CD4-positive, alpha-beta T cell treated with Interferon gamma for 1 hour (primary cell): ENCODE data around the gene BACE1.
"Not testable (repeated sequence)": the region's sequence is repeated elsewhere in the genome, so short reads cannot be mapped to it uniquely, and the experiment has no call there.

Experiments
- DNase-seq: peaks from one replicate; pipeline ENCODE4 v3.0.0-alpha.2; 2020

BACE1 gene

DNA sequence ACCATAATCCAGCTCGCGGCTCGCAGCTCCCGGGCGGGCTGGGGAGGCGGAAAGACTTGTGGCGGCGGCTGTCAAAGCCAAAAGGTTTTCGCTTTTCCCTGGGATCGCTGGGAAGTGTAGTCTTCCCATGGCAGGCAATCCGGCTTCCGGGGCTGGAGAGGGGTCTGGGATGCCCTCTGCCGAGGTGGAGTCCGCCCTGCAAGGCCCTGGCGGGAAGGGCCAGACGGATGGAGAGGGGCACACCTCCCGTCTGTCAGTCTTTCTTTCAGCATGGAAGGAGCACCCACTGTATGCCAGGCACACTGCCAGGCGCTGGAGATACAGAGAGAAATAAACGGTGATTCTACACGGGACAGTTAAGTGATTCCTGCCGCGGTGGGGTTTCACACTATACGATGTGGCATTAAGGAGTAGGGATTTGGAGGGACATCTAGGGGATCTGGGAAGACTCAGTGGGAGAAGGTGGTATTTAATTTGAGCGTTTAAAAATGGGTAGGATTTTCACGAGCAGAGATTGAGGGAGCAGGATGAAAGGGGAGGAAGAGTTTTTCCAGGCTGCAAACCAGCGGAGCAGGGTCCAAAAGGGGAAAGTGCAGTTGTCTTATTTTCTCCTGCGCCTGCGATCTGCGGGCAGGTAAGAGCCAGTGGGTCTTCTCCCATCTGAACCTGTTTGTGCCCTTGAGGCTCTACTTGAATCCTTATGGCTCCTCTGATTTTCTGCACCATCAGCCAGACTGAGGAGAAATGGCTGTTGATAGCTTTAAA lies at the start of gene BACE1:
BACE1 (minus strand) TSS at position 60 of the 765 bp plus-strand sequence. CDS start 461 bp downstream, outside the sequence.
- DNase-seq: no peak

DNA sequence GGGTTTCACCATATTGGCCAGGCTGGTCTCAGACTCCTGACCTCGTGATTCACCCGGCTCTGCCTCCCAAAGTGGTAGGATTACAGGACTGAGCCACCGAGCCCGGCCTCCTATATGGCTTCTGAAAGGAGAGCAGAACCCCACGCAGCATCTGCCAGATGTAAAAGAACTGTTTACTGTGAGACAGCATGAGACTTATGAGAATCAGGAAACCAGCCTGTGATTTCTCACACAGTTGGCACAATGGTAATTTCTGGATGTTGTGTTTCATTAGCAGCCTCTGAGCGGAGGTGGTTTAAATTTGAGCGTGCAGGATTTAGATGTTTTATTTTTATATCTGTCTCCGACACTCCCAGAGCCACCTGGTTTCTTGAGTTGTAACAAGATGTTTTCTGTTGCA lies 45.4 kb upstream of the BACE1 start:
- no peak for DNase-seq

DNA sequence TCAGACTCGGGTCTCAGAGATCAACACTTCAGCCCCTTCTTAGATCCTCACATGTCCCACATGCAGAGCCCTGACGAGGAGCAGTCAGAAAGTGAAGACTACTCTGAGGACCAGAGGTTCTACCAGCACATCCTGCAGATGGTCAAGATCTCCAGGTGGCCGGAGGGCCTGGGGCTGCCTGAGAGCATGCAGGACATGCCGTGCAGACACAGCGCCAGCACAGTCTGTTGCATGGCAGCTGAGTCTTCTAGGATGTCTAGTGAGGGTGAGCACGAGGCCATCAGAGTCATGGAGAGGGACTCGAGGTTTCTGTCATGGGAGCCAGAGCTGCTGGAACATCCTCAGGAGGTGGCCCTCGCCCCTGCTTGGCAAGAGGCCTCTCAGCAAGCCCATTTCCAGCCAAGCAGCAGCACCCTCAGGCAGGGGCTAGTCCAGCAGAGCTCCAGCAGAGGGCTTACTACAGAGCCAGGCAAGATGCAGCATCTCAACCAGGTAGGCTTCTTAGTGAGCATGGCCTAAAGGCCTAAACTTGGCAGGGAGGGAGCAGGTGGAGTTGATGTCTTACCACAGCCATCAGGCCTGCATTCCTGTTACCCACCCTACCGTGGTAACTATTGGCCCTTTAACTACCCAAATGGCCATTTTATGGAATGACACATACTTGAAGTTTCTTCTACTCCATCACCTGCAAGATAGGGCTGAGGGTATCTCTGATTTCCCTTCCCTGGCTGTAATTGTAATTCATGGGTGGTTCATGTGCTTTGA lies 40.3 kb upstream of the BACE1 start:
- DNase-seq: no peak

DNA sequence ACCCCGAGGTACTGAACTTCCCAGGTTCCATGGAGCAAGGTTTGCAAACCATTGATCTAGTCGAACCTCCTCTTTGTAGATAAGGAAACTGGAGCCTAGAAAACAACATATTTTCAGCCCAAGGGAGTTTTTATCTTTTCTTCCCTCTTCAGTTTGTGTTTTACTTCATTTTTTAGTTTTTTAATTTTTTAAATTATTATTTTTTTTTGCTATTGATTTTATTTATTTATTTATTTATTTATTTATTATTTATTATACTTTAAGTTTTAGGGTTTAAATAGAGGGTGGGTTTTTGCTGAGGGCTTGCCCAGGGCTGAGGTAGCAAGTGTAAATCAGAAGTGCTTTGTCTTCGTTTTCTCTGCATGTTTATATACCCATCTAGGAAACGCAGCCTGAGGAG lies 38.5 kb upstream of the BACE1 start:
- no peak for DNase-seq

DNA sequence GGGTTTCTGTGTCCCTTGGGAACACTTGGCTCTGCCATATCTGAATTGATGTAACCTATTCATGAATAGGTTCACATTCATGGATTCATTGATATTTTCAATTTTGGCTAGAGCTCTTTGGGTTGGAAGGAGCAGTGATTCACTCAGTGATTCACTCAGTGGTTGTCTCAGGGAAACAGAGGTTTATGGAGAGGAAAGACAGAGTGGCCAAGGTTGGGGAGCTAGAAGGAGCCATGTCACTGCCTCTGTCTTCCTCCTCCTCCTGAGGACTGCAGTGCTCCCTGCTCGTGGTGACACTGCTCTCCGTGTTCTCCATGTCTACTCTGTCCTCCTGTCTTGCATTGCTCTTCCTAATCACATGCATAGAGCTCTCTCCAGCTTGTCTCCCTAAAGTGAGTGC lies 29.0 kb upstream of the BACE1 start:
- DNase-seq: no peak

DNA sequence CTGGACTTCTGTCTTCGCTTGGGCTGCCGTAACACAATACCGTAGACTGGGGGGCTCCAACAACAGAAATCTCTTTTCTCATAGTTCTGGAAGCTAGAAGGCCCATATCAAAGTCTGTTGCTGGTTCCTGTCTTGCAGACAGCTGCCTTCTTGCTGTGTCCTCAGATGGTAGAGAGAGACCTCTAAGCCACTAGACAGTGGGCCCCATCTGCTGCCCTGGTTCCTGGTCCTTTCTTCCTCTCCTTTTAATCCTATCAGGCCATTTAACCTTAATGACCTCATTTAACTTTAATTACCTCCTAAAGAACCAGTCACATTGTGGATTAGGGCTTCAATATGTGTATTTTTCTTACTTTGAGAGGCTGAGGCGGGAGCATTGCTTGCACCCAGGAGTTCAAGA lies 21.0 kb upstream of the BACE1 start:
- no peak for DNase-seq

DNA sequence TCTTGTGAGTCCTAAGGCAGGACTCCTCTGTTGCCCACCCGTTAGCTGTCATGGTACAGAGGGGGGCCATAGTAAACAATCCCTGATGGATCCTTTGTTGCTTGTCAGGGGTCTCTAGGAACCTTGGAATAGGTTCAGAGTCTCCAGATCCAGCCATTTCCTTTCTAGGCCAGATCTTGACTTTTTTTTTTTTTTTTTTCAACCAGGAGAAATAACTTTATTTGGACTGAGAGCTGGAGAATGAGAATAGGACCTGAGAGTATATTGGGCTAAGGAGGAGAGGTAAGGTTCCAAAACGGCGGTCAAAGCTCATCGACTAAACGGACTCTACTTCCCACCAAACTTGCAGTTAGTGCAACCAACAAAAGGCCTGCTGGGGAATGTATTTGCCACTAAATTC lies 19.3 kb upstream of the BACE1 start:
- no peak for DNase-seq

DNA sequence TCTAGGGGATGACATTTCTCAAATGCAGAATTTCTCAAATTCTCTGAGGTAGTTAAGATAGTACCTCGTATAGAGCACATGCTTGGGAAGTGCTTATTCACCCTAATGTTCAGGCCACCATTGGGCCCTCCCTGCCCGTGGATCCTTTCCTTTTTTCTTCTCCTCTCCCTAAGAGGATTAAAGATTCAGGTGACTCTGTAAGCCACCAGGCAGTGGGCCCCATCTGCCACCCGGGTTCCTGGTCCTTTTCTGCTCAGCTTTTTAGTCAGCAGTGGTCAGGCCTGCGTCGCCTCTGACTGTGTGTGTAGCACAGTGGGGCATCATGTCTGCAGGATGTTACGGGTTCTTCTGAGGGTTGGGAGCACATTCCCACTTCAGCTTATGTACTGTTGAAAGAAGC lies 18.8 kb upstream of the BACE1 start:
- DNase-seq: no peak

DNA sequence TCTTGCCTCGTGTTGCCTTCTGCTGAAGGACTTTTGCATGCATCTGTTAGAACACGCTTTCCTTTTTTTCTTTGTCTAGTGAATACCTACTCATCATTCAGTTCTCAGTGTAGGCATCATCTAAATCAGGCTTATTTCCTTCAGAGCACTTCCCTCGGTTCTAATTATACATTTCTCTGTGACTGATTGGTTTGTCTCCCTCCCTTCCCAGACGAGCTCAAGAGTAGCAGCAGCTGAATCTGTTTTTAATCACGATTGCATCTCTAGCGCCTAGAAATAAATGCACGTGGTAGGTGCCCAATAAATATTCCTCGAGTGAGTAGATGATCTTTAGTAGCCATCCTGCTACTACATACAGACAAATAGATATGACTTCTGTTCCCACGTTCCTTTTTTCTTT lies 17.9 kb upstream of the BACE1 start:
- DNase-seq: no peak

DNA sequence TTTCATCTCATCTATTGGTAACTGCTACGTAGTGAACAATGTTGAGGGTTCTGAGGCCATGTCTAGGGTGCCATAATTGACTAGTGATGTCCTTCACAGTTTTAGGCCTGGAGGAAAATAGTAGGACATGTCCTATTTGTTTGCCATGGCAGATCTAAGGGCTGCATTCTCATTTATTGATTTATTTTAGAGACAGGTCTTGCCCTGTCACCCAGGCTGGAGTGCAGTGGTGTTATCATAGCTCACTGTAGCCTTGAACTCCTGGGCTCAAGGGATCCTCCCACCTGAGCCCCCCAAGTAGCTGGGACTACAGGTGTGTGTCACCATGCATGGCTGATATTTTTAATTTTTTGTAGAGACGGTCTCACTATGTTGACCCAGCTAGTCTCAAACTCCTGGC lies 16.8 kb upstream of the BACE1 start:
- no peak for DNase-seq

DNA sequence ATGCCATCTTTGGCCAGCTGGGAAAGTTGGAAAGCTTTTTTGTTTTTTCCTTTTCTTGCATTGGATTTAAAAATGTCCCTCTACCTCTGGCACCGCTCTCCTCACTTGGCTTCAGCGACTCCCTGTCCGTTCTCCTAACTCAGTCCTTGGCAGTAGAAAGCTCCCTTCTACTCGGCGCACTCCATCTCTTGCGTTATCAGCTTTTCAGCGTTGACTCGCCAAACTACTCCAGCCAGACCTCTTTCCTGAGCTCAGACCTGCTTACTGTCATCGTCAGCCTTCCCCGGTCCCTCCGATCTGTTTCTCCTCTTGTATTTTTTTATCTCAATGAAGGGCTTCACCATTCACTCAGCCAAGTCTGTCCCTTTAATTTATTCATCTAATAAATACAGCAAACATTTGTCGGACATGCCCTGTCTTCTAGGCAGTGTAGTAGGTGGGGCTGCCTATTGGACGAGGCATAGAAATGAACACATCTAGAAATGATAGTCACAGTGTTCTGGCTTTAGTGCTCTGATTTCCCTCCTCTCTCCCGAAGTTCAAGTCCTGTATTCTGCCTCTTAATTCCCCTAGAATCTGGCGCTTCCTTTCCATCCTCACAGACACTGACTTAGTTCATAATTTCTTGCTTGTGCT lies 12.4 kb upstream of the BACE1 start:
- no peak for DNase-seq

DNA sequence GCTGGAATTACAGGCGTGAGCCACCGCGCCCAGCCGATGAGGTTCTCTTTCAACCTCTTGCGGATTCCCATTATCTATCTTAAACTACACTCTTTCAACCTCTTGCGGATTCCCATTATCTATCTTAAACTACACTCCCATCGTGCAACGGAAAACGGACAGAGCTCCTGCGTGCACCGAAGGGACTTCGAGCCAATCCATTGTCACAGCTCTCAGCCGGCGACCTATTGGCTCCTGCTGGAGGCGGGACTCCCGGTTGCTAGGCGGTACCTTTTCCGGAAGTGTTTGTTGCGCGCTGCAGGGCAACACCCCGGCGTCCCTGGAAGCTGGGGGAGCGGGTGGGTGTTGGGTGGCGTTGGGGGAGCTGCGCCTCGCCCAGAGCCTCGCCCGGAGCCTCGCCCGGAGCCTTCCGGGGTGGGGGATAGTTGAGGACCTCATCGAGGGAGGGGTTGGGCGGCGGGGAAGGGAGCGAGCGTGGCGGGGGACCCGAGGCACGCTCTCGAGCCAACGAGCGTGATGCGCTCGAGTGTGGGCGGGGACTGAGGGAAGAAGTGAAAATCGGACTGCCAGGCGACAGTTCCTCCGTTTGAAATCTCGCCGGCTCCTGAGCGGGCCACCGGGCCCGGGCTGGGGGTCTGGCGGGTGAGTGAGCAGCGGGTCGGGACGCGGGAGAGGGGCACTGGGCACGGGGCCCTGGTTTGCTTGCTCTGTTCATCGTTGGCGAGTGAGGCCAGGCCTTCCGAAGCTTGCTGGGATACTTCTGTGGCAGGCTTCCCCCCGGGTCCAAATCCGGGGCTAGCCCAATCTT lies 11.7 kb upstream of the BACE1 start, which contains the start of gene CEP164:
CEP164 (plus strand) TSS at position 288 of the 808 bp plus-strand sequence. CDS start 10,733 bp downstream, outside the sequence.
- peak; percentile 95 for DNase-seq

DNA sequence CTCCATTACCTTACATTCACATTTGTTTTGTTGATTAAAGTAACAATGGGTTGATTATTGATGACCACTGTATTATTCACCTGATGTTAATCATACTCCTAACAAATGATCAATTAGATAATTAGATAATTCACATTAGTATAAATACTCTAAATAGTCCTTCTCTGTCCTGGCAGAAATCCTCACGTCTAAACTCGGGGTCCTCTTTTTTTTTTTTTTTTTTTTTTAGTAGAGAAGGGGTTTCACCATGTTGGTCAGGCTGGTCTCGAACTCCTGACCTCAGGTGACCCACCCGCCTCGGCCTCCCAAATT lies 11.2 kb upstream of the BACE1 start:
- not testable (repeated sequence) for DNase-seq

DNA sequence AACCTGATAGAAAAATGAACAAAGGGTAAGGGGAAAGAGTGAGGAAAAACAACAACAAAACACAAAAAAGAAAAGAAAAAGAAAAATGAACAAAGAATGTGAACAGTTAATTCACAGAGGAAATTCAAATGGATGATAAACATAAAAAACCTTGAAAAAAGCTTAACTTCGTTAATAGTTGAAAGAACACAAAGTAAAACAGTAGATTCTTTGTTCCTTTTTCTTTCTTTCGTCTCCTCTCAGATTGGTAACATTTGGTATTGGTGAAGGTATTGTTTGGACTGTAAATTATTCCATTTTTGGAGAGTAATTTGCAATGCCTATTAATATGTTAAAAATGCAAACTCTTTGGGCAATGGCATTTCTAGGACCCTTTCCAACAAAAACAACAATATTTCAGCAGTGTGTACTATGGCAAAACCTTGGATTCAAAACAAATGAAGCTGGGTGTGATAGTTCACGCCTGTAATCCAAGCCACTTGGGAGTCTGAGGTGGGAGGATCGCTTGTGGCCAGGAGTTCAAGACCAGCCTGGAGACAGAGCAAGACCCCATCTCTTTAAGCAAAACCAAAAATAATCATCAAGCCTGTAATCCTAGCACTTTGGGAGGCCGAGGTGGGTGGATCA lies 3.3 kb upstream of the BACE1 start:
- no peak for DNase-seq

DNA sequence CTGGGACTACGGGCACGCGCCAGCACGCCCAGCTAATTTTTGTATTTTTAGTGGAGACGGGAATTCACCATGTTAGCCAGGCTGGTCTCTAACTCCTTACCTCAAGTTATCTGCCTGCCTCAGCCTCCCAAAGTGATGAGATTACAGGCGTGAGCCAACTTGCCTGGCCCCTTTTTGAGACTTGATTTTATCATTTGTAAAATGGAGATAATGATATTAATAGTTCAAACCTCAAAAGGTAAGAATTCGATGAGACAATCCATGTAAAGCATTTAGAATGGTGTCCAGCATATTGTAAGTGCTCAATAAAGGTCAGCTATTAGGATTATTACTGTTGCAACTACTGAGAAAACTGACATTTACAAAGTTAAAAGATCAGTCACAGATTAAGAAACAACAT lies 2.7 kb upstream of the BACE1 start:
- no peak for DNase-seq

DNA sequence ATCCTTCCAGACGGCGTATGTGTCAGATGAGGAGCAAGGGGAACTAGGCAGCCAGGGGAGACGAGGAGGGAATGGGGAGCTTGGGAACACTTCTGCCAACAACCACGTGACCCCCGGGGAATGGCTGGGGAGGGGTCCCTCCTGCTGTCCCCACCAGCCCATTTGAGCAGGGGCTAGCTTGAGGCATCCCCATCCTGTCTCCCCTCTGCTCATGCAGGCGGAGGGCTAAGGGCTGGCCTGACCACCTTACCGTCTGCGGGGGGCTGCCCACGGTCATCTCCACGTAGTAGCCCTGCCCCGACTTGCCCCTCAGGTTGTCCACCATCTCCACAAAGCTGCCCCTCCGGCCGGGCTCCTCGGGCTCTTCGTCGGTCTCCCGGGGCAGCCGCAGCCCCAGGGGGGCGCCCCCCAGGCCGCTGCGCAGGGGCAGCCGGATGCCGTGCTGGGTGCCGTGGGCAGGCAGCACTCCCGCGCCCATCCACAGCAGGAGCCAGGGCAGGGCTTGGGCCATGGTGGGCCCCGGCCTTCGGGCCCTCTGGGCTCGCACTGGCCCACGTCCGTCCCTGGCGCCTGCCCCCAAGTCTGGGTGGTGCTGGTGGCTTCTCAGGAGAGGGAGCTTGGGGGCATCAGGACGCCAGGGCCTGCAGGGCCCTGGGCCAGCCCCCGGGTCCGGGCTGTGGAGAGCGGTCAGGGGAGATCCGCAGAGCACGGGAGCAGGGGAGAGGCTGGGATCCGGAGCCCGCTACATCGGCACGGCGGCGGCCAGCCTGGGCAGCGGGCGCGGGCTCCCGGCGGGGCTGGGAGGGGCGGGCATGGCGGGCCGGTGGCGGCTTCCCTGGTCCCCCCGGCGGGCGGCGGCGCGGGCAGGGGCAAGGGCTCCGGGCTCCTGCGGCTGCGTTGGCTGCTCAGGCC lies 515 bp downstream of the BACE1 start:
- DNase-seq: no peak

DNA sequence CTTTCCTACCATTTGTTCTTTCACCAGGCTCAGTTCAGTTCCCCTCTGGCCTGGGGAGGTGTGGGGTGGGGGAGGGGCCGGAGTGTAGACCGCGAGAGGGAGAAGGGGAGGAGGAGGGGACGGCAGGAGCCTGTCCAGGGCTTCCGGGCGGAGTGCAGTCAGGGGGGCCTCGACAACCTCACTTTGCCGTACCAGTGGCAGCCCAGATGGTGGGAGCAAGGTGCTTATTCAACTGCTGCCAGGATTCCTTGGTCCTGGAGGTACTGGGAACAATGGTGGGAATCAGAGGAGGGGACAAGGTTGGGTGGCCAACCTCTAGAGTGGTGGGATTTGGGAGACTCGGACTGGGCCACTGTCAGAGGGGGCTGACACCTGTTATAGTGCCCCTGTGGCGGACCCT lies 1.2 kb downstream of the BACE1 start:
- DNase-seq: no peak

DNA sequence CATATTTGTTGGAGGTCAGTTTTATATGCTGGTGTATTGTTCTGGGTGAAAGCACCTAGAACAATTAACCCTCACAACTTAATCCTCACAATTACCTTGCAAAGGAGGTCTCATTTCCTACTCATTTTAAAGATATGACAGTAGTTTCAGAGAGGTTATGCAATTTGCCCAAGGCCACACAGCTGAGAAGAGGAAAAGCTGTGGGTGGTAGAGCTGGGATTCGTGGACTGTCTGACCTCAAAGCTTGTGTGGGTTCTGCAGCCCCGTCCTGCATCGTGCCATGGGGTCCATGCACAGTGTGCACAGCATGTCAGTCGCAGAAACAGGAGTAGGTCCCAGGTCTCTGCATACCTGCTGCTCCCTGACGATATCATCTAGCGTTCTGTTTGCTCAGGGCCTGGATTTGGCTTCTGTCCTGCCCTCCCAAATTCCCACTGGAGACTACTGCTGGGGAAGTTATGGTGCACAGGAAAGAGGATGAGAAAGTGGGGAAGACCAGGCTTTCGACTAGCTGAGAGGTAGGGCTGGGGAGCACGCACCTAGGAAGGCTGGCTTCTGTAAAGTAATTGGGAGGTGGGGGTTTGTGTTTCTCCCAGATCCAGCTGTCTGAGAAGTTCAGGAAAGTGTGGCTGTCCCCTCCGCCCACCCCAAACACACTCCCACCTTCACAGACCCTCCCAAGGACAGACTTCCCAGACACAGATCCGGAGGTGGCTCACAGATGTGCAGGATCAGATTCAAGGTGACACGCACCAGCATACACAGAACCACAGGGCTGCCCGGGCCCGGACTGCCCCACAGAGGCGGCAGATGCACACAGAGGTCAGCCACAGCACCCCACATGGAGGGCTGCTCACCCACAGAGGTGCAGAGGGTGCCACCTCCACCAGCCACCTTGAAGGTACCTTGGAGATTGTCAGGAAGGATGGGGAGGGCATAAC lies 2.0 kb downstream of the BACE1 start:
- DNase-seq: no peak

DNA sequence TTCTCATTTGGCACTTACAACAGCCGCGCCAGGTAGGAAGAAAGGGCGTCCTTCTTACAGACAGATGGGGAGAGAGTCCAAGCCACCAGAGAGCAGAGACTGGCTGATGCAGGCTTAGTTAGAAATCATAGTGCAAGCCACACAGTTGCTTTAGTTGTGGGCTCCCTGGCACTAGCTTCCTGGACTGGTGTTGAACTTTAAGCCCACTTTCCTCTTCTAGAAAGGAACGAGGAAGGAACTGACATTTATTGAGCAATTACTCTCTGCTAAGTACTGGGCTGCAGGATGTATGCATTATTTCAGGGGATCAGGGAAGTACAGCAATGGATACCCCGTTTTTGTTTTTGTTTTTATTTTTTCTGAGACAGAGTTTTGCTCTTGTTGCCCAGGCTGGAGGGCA lies 3.0 kb downstream of the BACE1 start:
- DNase-seq: no peak

DNA sequence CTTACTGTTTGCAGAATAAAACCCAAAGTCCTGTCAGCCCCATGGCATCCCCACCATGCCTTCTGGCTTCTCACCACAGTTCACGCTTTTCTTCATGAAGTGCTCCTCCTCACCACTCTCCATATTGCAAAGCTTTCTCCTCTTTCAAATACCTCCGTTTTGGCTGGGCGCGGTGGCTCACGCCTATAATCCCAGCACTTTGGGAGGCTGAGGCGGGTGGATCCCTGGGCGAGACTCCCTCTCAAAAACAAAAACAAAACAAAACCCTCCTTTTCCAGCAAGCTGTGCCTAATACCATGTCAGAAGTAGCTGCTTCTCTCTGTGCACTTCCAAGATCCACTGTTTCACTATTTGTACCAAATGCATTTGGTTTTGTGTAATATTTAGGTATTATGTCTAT lies 6.7 kb downstream of the BACE1 start:
- no peak for DNase-seq
